ENCODE results near the gene PRMT2. TPM values are rescaled to one million over a fixed set of nuclear protein-coding genes. Genes with fewer than 3 reads are reported as not detected.
A peak's percentile ranks its signal among the peaks of the same experiment; 100 is the strongest.
"Not testable (repeated sequence)": the region's sequence is repeated elsewhere in the genome, so short reads cannot be mapped to it uniquely, and the experiment has no call there.

Gene PRMT2
- total RNA-seq, 2 donors from 2014 or later, result 69.0 to 116 TPM

DNA sequence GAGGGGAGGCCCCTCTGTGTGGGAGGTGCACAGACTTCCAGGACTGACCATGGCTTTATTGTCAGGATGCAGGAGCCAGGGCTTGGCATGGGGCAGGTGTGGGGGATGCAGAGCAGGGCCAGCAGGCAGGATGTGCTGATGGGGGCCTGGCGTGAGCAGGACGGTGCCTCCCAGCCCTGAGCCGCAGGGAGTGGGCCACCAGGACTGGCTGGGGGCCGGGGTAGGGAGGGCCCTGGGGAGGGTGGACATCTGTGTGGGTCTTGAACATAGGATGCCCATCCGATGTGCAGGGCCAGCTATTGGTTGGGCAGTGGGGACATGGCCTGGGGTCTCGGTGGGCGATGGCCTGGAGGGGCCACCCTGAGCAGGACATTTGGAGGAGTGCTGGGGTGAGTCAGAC lies 15.6 kb downstream of the PRMT2 start:
- peaks cover 0 to 20% of the 10 kb centered on the region in 2 donors for H3K9me3 Mint-ChIP-seq
- peak overlapping the region; percentile 66 to 80 for H3K27ac Mint-ChIP-seq
- no peak for ATAC-seq
- H3K36me3 Mint-ChIP-seq, result peaks cover 71 to 93% of the 10 kb centered on the region in 2 donors
- no peak for DNase-seq (ENCODE audit: low spot score in 2 of 2)

DNA sequence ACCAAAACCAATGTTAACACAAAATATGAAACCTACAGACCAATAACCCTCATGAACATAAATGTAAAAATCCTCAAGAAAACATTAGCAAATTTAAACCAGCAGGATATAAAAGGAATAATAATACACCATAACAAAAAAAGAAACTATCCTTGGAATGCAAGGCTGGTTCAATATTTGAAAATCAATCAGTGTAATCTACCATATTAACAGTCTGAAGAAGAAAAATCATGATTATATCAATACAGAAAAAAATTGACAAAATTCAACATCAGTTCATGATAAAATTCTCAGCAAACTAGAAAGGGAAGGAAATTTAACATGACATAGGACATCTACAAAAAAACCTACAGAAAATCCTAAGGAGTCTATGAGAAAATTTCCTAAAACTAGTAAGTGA lies 19.8 kb downstream of the PRMT2 start:
- Mint-ChIP-seq H3K27ac (no peak overlapping the region), H3K36me3 (peaks cover 59 to 74% of the 10 kb centered on the region in 2 donors), H3K9me3 (peaks cover 0 to 24% of the 10 kb centered on the region in 2 donors)
- ATAC-seq (no peak), DNase-seq (ENCODE audit: low spot score in 2 of 2) (no peak)

DNA sequence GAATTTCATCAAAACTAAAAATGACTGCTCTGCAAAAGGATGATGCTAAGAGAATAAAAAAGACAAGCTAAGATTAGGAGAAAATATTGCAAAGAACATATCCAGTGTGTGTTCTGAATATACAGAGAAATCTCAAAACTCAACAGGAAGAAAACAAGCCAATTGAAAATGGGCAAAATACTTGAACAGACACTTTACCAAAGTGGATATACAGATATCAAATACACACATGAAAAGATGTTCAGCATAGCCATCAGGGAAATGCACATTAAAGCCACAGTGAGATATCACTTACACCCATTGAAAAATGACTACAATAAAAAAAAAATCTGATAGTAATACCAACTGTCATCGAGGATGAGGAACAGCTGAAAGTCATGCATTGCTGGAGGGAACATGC lies 21.3 kb downstream of the PRMT2 start:
- Mint-ChIP-seq H3K9me3 (peaks cover 0 to 24% of the 10 kb centered on the region in 2 donors), H3K27ac (peak overlapping the region in 1 of 2 donors; percentile 16), H3K36me3 (peaks cover 47 to 58% of the 10 kb centered on the region in 2 donors)
- ATAC-seq (no peak), DNase-seq (ENCODE audit: low spot score in 2 of 2) (no peak)

DNA sequence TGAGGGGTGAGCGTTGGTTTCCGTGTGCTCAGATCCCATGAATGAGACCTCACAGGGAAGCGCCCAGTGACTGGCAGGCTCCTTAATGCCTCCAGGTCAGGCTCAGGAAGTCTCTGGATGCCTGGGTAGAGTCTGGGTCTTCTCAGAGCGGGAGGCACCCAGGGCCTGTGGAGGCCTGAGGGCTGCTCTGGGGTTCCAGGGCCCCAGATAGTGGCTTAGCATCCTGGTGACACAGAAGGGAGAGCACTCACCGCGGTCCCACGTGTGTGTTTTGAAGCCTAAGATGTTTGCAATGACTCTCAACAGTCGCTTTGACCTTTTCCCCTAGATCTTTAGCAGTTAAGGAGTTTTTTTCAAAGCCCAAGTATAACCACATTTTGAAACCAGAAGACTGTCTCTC lies 25.0 kb downstream of the PRMT2 start:
- peak; percentile 61 to 83 for ATAC-seq
- Mint-ChIP-seq H3K27ac (peak overlapping the region; percentile 44 to 63), H3K9me3 (peaks cover 0 to 8% of the 10 kb centered on the region in 2 donors), H3K36me3 (peaks cover 12 to 21% of the 10 kb centered on the region in 2 donors)
- DNase-seq (ENCODE audit: low spot score in 2 of 2), result no peak

DNA sequence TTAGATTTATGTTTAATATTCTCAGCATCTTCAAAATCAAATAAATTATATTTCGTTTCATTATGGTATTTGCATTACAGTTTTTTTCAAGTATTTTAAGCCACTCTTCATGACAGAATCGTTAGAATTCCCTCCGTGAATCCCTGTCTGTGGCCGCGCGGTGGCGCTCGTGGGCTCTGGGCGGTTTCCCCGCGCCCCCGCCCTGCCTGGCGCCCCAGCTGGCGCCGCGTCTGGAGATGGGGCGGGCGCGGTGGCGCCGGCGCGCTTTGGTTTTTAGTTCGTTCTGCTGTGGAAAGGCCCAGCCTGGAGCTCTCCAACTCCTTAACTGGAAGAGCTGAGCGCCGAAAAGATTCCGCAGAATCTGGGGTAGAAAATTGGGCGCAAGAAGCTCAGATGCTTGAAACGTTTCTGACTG lies 25.7 kb downstream of the PRMT2 start:
- peak in 1 of 2 donors; percentile 48 for DNase-seq (ENCODE audit: low spot score in 2 of 2)
- Mint-ChIP-seq H3K9me3 (peaks cover 0 to 3% of the 10 kb centered on the region in 2 donors), H3K27ac (no peak overlapping the region), H3K36me3 (peaks cover 5 to 14% of the 10 kb centered on the region in 2 donors)
- peak; percentile 51 to 58 for ATAC-seq

DNA sequence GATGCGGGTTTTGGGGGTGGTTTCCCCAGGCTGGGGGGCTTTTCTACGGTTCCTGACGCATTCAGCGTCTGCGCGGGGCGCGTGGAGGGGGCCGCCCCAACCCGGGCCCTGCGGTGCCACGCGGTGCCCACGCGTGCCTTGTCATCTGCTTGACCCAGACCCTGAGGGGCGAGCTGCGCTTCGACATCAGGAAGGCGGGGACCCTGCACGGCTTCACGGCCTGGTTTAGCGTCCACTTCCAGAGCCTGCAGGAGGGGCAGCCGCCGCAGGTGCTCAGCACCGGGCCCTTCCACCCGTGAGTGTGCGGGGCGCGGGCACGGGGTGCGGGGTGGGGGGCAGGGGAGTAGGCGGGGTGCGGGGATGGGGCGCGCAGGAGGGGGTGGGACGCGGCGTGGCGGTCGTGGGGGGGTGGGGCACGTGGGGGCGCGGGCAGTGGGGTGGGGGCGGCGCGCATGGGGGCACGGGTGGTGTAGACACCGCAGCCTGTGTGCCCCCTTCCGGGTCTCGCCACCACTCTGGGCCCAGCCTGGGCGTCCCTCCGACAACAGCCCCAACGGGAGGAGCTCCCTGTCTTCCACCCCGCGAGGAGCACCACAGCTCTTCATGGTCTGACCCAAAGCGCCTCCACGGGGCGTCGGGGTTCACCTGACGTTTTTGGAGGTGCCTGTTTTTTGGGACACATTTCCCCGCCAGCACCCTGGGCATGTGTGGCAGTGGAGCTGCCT lies 26.3 kb downstream of the PRMT2 start:
- ATAC-seq (peak in 1 of 2 donors; percentile 11), DNase-seq (ENCODE audit: low spot score in 2 of 2) (no peak)
- H3K9me3 Mint-ChIP-seq, result no peaks in the 10 kb centered on the region
- H3K27ac Mint-ChIP-seq, result no peak overlapping the region
- H3K36me3 Mint-ChIP-seq, result peaks cover 0 to 8% of the 10 kb centered on the region in 2 donors

DNA sequence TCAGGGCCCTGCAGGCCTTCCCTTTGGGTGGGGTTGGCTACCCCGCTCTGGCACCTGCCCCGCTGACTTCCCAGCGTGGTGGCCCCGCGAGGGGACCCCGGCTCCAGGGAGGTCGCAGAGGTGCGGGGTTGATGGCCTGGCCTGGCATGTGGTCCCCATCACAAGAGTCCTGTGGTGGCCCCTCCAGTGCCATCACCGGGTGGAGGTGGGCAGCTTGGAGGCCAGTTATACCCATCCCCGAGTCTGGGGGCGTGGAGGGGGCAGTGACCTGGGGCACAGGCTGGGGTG lies 26.8 kb downstream of the PRMT2 start:
- Mint-ChIP-seq H3K36me3 (peaks cover 0 to 3% of the 10 kb centered on the region in 2 donors), H3K27ac (no peak overlapping the region), H3K9me3 (no peaks in the 10 kb centered on the region)
- ATAC-seq, result no peak
- DNase-seq (ENCODE audit: low spot score in 2 of 2), result no peak

DNA sequence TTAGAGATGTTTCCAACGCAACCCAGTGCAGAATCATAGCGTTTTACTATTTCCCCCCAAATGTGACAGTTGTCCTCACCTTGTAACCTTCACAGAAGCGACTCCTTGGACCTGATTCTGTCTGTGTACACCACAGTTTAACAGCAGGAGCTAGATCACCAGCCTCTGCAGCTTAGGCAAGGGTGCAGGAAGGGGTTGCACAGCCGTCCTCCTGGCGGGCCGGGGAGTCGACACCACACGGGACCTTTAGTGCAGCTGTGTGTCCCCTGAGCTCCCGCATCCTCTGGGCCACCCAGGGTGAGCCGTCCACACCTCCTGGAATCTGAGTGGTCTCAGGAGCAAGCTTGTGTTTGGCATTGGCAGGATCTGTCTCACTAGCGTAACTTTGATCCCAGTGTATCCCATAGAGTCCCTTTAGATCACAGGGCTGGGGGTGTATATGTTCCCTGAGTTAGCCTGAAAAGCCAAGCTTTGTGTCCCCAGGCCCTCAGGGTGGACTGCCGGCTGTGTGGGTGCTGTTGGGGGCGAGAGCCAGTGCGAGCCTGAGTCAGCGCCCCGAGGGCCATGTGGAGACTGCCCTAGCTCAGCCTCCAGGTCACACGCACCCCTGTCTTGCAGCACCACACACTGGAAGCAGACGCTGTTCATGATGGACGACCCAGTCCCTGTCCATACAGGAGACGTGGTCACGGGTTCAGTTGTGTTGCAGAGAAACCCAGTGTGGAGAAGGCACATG lies 27.5 kb downstream of the PRMT2 start:
- Mint-ChIP-seq H3K27ac (peak overlapping the region in 1 of 2 donors; percentile 72), H3K36me3 (no peaks in the 10 kb centered on the region), H3K9me3 (no peaks in the 10 kb centered on the region)
- DNase-seq (ENCODE audit: low spot score in 2 of 2), result no peak
- ATAC-seq, result no peak

DNA sequence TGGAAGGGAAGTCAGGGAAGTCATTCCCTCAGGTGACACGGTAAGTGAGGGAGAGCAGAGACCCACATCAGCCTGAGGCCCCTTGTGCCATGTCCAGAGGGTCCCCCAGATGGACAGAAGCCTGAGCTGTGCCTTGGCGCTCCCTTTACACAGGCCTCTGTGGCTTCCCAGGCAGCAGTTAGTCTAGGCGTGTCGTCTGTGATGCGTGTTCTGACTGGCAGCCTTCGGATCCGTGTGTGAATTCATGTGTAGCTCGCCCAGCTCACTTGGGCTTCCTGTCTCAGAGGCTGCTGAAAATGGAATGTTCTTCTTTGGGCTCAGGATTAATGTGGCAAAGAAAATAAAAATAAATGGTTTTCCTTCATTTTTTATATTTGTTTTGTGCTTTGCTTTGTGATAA lies 28.3 kb downstream of the PRMT2 start:
- H3K27ac Mint-ChIP-seq, result no peak overlapping the region
- no peaks in the 10 kb centered on the region for H3K36me3 Mint-ChIP-seq
- DNase-seq (ENCODE audit: low spot score in 2 of 2) (no peak), ATAC-seq (no peak)
- H3K9me3 Mint-ChIP-seq, result no peaks in the 10 kb centered on the region

DNA sequence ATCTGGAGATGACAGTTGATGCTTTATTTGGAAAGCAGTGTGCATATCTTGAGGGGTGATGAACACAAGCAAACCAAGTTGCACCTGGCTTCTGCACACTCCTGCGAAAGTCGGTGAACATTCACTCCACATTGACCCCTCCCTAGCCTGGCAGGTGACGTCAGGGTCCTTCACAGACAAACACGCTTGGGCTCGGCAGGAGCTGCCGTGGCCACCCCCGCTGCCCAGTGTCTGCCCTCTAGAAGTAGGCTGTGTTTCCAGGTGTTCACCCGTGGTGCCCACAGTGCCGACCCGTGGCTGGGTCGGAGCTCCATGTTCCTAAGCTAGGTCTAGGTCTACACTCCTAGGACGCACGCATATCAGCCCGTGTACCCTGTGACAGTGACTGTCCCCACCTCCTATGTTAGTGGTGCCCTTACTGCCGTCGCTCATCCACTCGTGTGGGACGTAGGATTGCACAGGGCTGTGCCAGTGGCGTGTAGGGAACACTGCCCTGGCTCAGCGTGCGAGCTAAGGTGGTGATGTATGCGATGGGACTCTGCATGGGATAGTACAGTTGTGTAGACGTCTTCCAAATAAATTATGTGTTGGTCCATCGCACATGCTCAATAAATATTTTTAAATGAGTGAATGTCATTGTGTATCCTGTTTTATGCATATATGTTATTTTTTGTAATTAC lies 29.0 kb downstream of the PRMT2 start:
- ATAC-seq (no peak), DNase-seq (ENCODE audit: low spot score in 2 of 2) (no peak)
- Mint-ChIP-seq H3K27ac (no peak overlapping the region), H3K9me3 (no peaks in the 10 kb centered on the region), H3K36me3 (no peaks in the 10 kb centered on the region)

DNA sequence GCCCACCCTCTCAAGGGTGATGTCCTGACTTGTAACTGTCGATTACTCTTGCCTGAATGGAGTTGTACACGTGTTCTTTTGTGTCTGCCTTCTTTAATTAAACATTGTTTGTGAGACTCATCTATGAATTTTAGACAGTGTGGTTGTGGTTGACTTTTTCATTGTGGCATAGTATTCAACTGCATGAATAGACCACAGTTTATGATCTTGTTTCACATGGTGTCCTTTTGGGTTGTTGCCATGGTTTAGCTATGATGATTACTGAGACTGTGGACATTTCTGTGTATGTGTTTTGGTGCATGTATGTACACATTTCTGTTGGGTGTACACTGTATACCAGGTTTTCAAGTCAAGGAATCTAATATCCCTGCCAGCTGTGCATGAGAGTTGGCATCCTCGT lies 30.1 kb downstream of the PRMT2 start:
- Mint-ChIP-seq H3K36me3 (no peaks in the 10 kb centered on the region), H3K27ac (no peak overlapping the region), H3K9me3 (no peaks in the 10 kb centered on the region)
- no peak for DNase-seq (ENCODE audit: low spot score in 2 of 2)
- ATAC-seq, result peak in 1 of 2 donors; percentile 52

DNA sequence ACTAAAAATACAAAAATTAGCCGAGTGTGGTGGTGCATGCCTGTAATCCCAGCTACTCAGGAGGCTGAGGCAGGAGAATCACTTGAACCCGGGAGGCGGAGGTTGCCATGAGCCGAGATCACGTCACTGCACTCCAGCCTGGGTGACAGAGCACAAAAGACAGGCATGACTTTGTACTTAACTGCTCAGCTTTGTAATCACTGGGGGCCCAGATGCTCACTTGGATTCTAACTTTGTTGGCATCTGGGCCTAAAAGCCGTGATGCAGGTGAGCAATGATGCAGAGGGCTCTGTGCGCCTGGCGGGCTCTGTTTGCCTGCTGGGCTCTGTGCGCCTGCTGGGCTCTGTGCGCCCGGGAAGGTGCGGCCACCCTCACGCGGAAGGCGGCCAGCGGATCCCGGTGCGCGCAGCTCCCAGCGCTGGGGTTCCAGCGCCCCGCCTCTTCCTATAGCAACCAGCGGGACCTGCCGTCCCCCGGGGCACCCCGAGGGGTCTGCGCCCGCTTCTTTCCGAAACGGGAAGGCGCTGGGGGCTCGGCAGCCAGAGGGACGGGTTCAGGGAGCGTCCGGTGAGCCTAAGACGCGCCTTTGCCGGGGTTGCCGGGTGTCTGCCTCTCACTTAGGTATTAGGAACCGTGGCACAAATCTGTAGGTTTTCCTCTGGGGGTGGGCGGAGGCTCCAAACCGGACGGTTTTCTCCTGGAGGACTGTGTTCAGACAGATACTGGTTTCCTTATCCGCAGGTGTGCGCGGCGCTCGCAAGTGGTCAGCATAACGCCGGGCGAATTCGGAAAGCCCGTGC lies 31.7 kb downstream of the PRMT2 start:
- peak in 1 of 2 donors; percentile 40 for DNase-seq (ENCODE audit: low spot score in 2 of 2)
- peak; percentile 55 to 64 for ATAC-seq
- Mint-ChIP-seq H3K9me3 (no peaks in the 10 kb centered on the region), H3K27ac (no peak overlapping the region), H3K36me3 (no peaks in the 10 kb centered on the region)

DNA sequence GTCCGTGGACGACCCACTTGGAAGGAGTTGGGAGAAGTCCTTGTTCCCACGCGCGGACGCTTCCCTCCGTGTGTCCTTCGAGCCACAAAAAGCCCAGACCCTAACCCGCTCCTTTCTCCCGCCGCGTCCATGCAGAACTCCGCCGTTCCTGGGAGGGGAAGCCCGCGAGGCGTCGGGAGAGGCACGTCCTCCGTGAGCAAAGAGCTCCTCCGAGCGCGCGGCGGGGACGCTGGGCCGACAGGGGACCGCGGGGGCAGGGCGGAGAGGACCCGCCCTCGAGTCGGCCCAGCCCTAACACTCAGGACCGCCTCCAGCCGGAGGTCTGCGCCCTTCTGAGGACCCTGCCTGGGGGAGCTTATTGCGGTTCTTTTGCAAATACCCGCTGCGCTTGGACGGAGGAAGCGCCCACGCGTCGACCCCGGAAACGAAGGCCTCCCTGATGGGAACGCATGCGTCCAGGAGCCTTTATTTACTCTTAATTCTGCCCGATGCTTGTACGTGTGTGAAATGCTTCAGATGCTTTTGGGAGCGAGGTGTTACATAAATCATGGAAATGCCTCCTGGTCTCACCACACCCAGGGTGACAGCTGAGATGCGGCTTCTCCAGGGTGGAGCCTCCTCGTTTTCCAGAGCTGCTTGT lies 32.4 kb downstream of the PRMT2 start:
- H3K9me3 Mint-ChIP-seq, result no peaks in the 10 kb centered on the region
- ATAC-seq (peak; percentile 51 to 56), DNase-seq (ENCODE audit: low spot score in 2 of 2) (peak in 1 of 2 donors; percentile 30)
- no peak overlapping the region for H3K27ac Mint-ChIP-seq
- no peaks in the 10 kb centered on the region for H3K36me3 Mint-ChIP-seq

DNA sequence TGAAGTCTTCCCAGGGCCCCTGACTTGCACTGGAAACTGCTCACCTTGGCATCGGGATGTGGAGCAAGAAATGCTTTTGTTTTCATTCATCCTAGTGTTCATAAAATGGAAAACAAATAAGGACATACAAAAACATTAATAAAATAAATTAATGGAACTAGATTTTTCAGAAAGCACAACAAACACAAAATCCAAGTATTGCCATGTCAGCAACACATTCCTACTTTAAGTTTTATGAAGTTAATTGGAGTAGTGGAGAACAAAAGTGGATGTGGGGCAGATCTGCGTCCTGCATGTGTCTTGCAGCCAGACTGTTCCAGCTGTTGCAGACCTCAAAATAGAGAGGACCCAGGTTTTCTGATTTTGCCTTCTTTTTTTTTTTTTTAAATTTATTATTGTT lies 32.9 kb downstream of the PRMT2 start:
- Mint-ChIP-seq H3K36me3 (no peaks in the 10 kb centered on the region), H3K9me3 (no peaks in the 10 kb centered on the region), H3K27ac (no peak overlapping the region)
- no peak for ATAC-seq
- no peak for DNase-seq (ENCODE audit: low spot score in 2 of 2)

DNA sequence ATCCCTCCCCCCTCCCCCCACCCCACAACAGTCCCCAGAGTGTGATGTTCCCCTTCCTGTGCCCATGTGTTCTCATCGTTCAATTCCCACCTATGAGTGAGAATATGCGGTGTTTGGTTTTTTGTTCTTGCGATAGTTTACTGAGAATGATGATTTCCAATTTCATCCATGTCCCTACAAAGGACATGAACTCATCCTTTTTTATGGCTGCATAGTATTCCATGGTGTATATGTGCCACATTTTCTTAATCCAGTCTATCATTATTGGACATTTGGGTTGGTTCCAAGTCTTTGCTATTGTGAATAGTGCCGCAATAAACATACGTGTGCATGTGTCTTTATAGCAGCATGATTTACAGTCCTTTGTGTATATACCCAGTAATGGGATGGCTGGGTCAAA lies 33.4 kb downstream of the PRMT2 start:
- ATAC-seq; H3K27ac Mint-ChIP-seq; DNase-seq (ENCODE audit: low spot score in 2 of 2); H3K36me3 Mint-ChIP-seq; H3K9me3 Mint-ChIP-seq: not testable (repeated sequence)

DNA sequence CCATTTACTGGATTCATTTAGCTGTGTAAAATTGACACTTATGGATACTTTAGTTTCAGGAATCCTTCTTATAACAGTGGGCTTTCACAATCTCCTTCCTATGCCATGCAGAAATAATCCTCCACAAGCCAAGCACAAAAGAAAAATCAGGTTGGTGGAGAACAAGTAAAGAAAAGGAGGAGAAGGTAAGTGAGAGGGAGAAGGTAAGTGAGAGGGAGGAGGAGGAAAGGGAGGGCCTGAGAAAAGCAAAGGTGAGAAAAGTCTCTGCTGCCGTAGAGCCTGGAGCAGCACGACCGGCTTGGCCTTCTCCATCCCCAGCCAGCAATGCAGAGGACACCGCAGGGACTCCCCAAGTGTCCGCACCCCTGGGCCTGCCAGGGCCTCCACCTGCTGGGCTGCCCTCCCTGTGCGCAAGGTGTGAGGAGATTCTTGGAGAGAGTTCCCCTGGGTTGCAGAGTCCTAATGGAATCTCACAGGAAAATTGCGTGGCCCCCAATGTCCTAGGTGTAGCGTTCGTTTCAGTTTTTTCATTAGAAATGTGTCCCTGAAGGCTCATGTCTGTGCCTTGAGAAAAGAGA lies 39.0 kb downstream of the PRMT2 start:
- no peak for DNase-seq (ENCODE audit: low spot score in 2 of 2)
- no peaks in the 10 kb centered on the region for H3K9me3 Mint-ChIP-seq
- no peaks in the 10 kb centered on the region for H3K36me3 Mint-ChIP-seq
- ATAC-seq, result no peak
- peak overlapping the region in 1 of 2 donors; percentile 10 for H3K27ac Mint-ChIP-seq
